ENCODE results near the gene DCHS2. TPM values are rescaled to one million over a fixed set of nuclear protein-coding genes. Genes with fewer than 3 reads are reported as not detected.
A peak's percentile ranks its signal among the peaks of the same experiment; 100 is the strongest.

Gene DCHS2
- total and polyA plus RNA-seq, 2 of the 8 experiments (the other 6 are each of a cell fraction or from before 2014, with no cell fraction given): 0.54 to 2.6 TPM

GRCh38 chr4:154416190-154416547, 75.4 kb downstream of the DCHS2 start:
- H3K23ac ChIP-seq (ENCODE audit: insufficient read length): no peak overlapping the region
- H2BK15ac ChIP-seq (ENCODE audit: low read length): no peak overlapping the region
- ChIA-PET CTCF (ENCODE audit: partially characterized antibody) (interaction anchor here (0.5 to 4.9 kb wide), 25 partner anchors 10 to 769 kb away, joined by 3 to 42 read pairs (median 3); partner anchors contain the start of gene DCHS2), POLR2A (ENCODE audit: partially characterized antibody) (no interaction called here)
- no peak overlapping the region for H2BK20ac ChIP-seq (ENCODE audit: low read length)
- H3K4me2 ChIP-seq (ENCODE audit: insufficient read depth in 1 of 2, low read depth in 2 of 2, low read length in 2 of 2): peak overlapping the region; percentile 82 to 99
- peaks cover 0 to 5% (median 0%) of the 10 kb centered on the region in 4 experiments; a peak in 1 of 7 replicates for H3K4me1 ChIP-seq (replicated peaks in 1 of 4; ENCODE audit: control insufficient read depth in 3 of 4, insufficient read depth in 4 of 4, low read length in 3 of 4)
- H3K23me2 ChIP-seq (ENCODE audit: low read depth, low read length): peaks cover 11% of the 10 kb centered on the region
- no peak overlapping the region for H4K91ac ChIP-seq (replicated peaks; ENCODE audit: insufficient read length, low read length)
- no peak overlapping the region for H4K5ac ChIP-seq (ENCODE audit: insufficient read length, low read depth, low read length)
- peak overlapping the region; percentile 69 to 90 (median 74); a peak in 7 of 8 replicates for H3K4me3 ChIP-seq (ENCODE audit: extremely low read depth in 1 of 4, insufficient read depth in 2 of 4, low read depth in 3 of 4, low read length in 4 of 4)
- no peak overlapping the region for H3K56ac ChIP-seq (replicated peaks; ENCODE audit: insufficient read length, low read depth, low read length)
- H2BK12ac ChIP-seq (ENCODE audit: low read depth, low read length): no peak overlapping the region
- H3K36me3 ChIP-seq (ENCODE audit: control insufficient read depth in 2 of 4, insufficient read depth in 4 of 4, low read length in 3 of 4): no peaks in the 10 kb centered on the region
- no peaks in the 10 kb centered on the region for H3K9me3 ChIP-seq (ENCODE audit: insufficient read depth in 2 of 2, low read depth in 1 of 2, low read length in 1 of 2)
- H3K18ac ChIP-seq (ENCODE audit: extremely low read depth, low read length): no peak overlapping the region
- H3K79me1 ChIP-seq (ENCODE audit: low read depth, low read length): no peaks in the 10 kb centered on the region
- no peak overlapping the region for H2AK5ac ChIP-seq (ENCODE audit: low read depth, low read length)
- H3K4ac ChIP-seq (replicated peaks; ENCODE audit: insufficient read length, low read depth, low read length): no peak overlapping the region
- DNase-seq (ENCODE audit: low read depth in 1 of 2, low spot score in 2 of 2): peak in 1 of 2 experiments; percentile 69
- H3K14ac ChIP-seq (ENCODE audit: insufficient read length): no peak overlapping the region
- FAIRE-seq: no peak
- 2% methylated on average over 10 of the region's 10 CpGs; no CpG with 5 or more reads in 1 of the 2 experiments for WGBS, 2 experiments (ENCODE audit: extremely low coverage in 1 of 2, insufficient coverage in 1 of 2, insufficient read length in 1 of 2, insufficient replicate concordance in 2 of 2, low coverage in 1 of 2, low lambda C conversion rate in 2 of 2, missing lambda C conversion rate in 1 of 2)
- no peak overlapping the region for H2BK120ac ChIP-seq (replicated peaks; ENCODE audit: low read depth, low read length)
- no peak overlapping the region for H4K8ac ChIP-seq (ENCODE audit: extremely low read depth, insufficient read depth, low read length)
- H2AFZ ChIP-seq (ENCODE audit: low read length): peak overlapping the region; percentile 82
- H3K79me2 ChIP-seq (ENCODE audit: control insufficient read depth in 1 of 2, insufficient read depth in 2 of 2, low read length in 2 of 2): no peaks in the 10 kb centered on the region
- H4K20me1 ChIP-seq (replicated peaks in 1 of 2; ENCODE audit: control insufficient read depth in 1 of 2, insufficient read depth in 2 of 2, low read length in 2 of 2): no peaks in the 10 kb centered on the region
- no peak overlapping the region for H3K9ac ChIP-seq (replicated peaks in 1 of 4; ENCODE audit: extremely low read depth in 1 of 4, low read depth in 3 of 4, low read length in 3 of 4)
- no peak overlapping the region for H3K27ac ChIP-seq (ENCODE audit: low read depth, low read length)
- H3K27me3 ChIP-seq (replicated peaks in 1 of 4; ENCODE audit: control insufficient read depth in 3 of 4, extremely low read depth in 1 of 4, insufficient read depth in 3 of 4, low read length in 3 of 4): peaks cover 0 to 14% (median 9%) of the 10 kb centered on the region in 4 experiments; a peak in 4 of 7 replicates
- H2BK5ac ChIP-seq (ENCODE audit: low read depth, low read length): no peak overlapping the region
- TF ChIP-seq SP2 (IDR thresholded peaks at IDR 0.05; ENCODE audit: low read length) (no peak), NRF1 (IDR thresholded peaks at IDR 0.05; ENCODE audit: low read depth, low read length) (no peak), CTBP2 (IDR thresholded peaks at IDR 0.05; ENCODE audit: borderline replicate concordance, insufficient read depth, insufficient read length, low read length) (no peak), RAD21 (IDR thresholded peaks at IDR 0.05 in 1 of 2, conservative IDR thresholded peaks at IDR 0.05 in 1 of 2; ENCODE audit: low read depth in 2 of 2, low read length in 2 of 2) (peak in 1 of 2 experiments; percentile 15; a peak in 1 of 4 replicates), SIRT6 (IDR thresholded peaks at IDR 0.05; ENCODE audit: low read length) (no peak), JUND (IDR thresholded peaks at IDR 0.05; ENCODE audit: low read length) (no peak)

All from H1 (cell line).